Mucosa of stomach (tissue), 1 donor: ENCODE data around the gene TRAPPC12.
"Not testable (repeated sequence)": the region's sequence is repeated elsewhere in the genome, so short reads cannot be mapped to it uniquely, and the experiment has no call there.

Experiments used
- H3K27me3 ChIP-seq: one replicate; pipeline ENCODE4 v1.7.0; 2013; ENCODE audit warnings: mild to moderate bottlenecking, low read length; ENCODE audit not compliant: control insufficient read depth, insufficient read depth
- H3K36me3 ChIP-seq: one replicate; pipeline ENCODE4 v1.7.0; 2013; ENCODE audit warnings: low read length; ENCODE audit not compliant: control insufficient read depth, insufficient read depth
- H3K4me1 ChIP-seq: one replicate; pipeline ENCODE4 v1.7.0; 2013; ENCODE audit warnings: mild to moderate bottlenecking, low read length; ENCODE audit not compliant: control insufficient read depth, insufficient read depth
- H3K4me3 ChIP-seq: one replicate; pipeline ENCODE4 v1.7.0; 2013; ENCODE audit warnings: low read length
- H3K9ac ChIP-seq: one replicate; pipeline ENCODE4 v1.7.0; 2013; ENCODE audit warnings: mild to moderate bottlenecking, low read length, moderate library complexity
- H3K9me3 ChIP-seq: one replicate; pipeline ENCODE4 v1.7.0; 2013; ENCODE audit warnings: mild to moderate bottlenecking, low read length, moderate library complexity; ENCODE audit not compliant: control insufficient read depth
- donor health status: Pancreatic carcinoma.

TRAPPC12 gene

GRCh38 chr2:3349211-3349693, 30.2 kb upstream of the TRAPPC12 start:
- no peak overlapping the region for H3K9ac ChIP-seq
- no peaks in the 10 kb centered on the region for H3K36me3 ChIP-seq
- no peaks in the 10 kb centered on the region for H3K27me3 ChIP-seq
- no peak overlapping the region for H3K4me3 ChIP-seq
- no peaks in the 10 kb centered on the region for H3K4me1 ChIP-seq
- H3K9me3 ChIP-seq = no peaks in the 10 kb centered on the region

DNA sequence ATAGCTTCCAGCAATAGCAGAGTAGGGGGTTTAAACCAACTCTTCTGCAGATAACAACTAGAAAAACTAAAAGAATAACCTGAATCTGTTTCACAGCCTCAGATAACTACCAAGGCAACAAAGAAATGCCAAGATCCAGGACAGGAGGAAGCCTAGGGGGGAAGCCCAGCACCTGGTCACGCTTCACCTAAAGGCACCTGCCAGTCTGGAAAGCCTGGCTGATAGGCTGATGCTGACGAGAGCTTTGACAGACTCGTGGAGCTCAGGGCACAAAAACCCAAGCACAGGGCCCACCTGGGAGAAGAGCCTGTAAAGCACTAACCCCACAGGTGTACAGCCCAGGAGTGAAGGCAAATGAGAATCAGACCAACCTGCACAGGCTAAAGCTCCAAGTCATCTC, 24.5 kb upstream of the TRAPPC12 start:
- Histone ChIP-seq H3K27me3 (no peaks in the 10 kb centered on the region), H3K9me3 (no peaks in the 10 kb centered on the region), H3K9ac (no peak overlapping the region), H3K4me1 (peaks cover 5% of the 10 kb centered on the region), H3K36me3 (no peaks in the 10 kb centered on the region), H3K4me3 (no peak overlapping the region)

DNA sequence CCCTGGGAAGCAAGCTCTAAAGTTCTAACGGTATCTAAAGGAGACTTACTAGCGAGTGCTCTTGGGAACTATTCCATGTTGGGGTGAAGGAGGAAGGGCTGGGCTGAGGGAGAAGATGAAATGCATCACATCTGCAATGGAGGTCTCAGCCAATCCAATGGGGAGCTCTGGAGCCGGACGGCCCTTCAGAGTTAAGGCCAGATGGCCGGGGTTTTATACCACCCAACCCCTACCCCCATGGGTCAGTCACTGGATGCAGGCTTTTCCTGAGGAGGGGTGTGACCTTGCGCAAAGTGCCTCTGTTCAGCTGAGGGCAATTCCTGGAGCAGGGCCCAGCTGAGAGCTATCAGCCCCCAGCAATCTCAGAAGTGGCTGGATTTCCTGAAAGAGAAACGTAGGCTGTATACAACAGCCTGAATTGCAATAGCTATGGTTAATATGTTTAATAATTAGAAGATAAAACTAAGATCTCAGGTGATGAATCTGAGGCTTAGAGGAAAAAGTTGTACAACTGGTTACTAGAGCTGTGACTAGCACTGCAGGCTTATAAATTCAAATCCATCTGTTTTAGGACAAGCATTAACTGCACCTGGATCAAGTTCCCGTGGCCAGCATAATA, 23.4 kb upstream of the TRAPPC12 start:
- Histone ChIP-seq H3K9me3 (no peaks in the 10 kb centered on the region), H3K27me3 (no peaks in the 10 kb centered on the region), H3K4me3 (no peak overlapping the region), H3K4me1 (peaks cover 5% of the 10 kb centered on the region), H3K9ac (no peak overlapping the region), H3K36me3 (no peaks in the 10 kb centered on the region)

- peaks cover 5% of the 10 kb centered on the region for H3K4me1 ChIP-seq
- H3K36me3 ChIP-seq = no peaks in the 10 kb centered on the region
- H3K9me3 ChIP-seq = no peaks in the 10 kb centered on the region
- no peak overlapping the region for H3K9ac ChIP-seq
- no peak overlapping the region for H3K4me3 ChIP-seq
- H3K27me3 ChIP-seq = no peaks in the 10 kb centered on the region
These were observed 22.7 kb upstream of the TRAPPC12 start for GRCh38 chr2:3356799-3357198.

GRCh38 chr2:3357446-3357845, 22.0 kb upstream of the TRAPPC12 start:
- H3K36me3 ChIP-seq, H3K9ac ChIP-seq, H3K4me1 ChIP-seq, H3K27me3 ChIP-seq, H3K4me3 ChIP-seq, H3K9me3 ChIP-seq: not testable (repeated sequence)

- H3K36me3 ChIP-seq = no peaks in the 10 kb centered on the region
- no peaks in the 10 kb centered on the region for H3K27me3 ChIP-seq
- no peaks in the 10 kb centered on the region for H3K9me3 ChIP-seq
- H3K4me3 ChIP-seq = no peak overlapping the region
- peaks cover 5% of the 10 kb centered on the region for H3K4me1 ChIP-seq
- H3K9ac ChIP-seq = no peak overlapping the region
These were observed 21.6 kb upstream of the TRAPPC12 start for GRCh38 chr2:3357926-3358325.

GRCh38 chr2:3361518-3362389, 17.7 kb upstream of the TRAPPC12 start:
- H3K9ac ChIP-seq = no peak overlapping the region
- no peak overlapping the region for H3K4me3 ChIP-seq
- no peaks in the 10 kb centered on the region for H3K27me3 ChIP-seq
- peaks cover 5% of the 10 kb centered on the region for H3K4me1 ChIP-seq
- H3K36me3 ChIP-seq = no peaks in the 10 kb centered on the region
- H3K9me3 ChIP-seq = no peaks in the 10 kb centered on the region

- Histone ChIP-seq H3K36me3 (no peaks in the 10 kb centered on the region), H3K4me3 (no peak overlapping the region), H3K9me3 (no peaks in the 10 kb centered on the region), H3K9ac (no peak overlapping the region), H3K27me3 (no peaks in the 10 kb centered on the region), H3K4me1 (no peaks in the 10 kb centered on the region)
These were observed 14.3 kb upstream of the TRAPPC12 start for GRCh38 chr2:3365219-3365618.

GRCh38 chr2:3368261-3368722, 11.2 kb upstream of the TRAPPC12 start:
- no peaks in the 10 kb centered on the region for H3K4me1 ChIP-seq
- H3K9me3 ChIP-seq = no peaks in the 10 kb centered on the region
- no peaks in the 10 kb centered on the region for H3K36me3 ChIP-seq
- no peak overlapping the region for H3K9ac ChIP-seq
- no peak overlapping the region for H3K4me3 ChIP-seq
- no peaks in the 10 kb centered on the region for H3K27me3 ChIP-seq

GRCh38 chr2:3369340-3370181, 9.9 kb upstream of the TRAPPC12 start:
- not testable (repeated sequence) for H3K4me3 ChIP-seq, H3K27me3 ChIP-seq, H3K9me3 ChIP-seq, H3K4me1 ChIP-seq, H3K9ac ChIP-seq, H3K36me3 ChIP-seq

DNA sequence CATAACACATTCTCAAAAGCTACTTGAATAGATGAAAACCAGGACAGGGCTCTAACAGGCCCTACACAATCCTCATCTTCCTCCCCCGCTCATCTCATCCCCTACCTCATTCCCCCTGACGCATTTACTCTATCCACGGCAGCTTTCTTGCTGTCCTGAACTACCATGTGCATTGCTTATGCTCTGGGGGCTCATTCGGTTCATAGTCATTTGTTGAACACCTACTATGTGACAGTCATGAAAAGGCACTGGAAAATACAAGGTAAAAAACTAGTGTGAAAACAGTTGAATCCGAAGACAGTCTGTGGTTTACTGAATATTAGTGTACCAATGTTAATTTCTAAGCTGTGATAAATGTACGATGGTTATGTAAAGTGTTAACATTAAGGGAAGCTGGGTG, 2.7 kb upstream of the TRAPPC12 start:
- Histone ChIP-seq H3K4me1 (peaks cover 21% of the 10 kb centered on the region), H3K9me3 (no peaks in the 10 kb centered on the region), H3K9ac (peak overlapping the region; percentile 63), H3K4me3 (peak overlapping the region; percentile 52), H3K36me3 (no peaks in the 10 kb centered on the region), H3K27me3 (no peaks in the 10 kb centered on the region)

- Histone ChIP-seq H3K9ac (peak overlapping the region; percentile 63), H3K4me3 (peak overlapping the region; percentile 52)
These were observed 2.2 kb upstream of the TRAPPC12 start for GRCh38 chr2:3377279-3377611.

More at GRCh38 chr2:3377279-3377611, 2.2 kb upstream of the TRAPPC12 start:
- Histone ChIP-seq H3K9me3 (no peaks in the 10 kb centered on the region), H3K4me1 (peaks cover 21% of the 10 kb centered on the region), H3K36me3 (no peaks in the 10 kb centered on the region), H3K27me3 (no peaks in the 10 kb centered on the region)
